Thyroid gland (tissue), 4 donors: ENCODE results near the gene NAV3. TPM values are rescaled to one million over a fixed set of nuclear protein-coding genes. Genes with fewer than 3 reads are reported as not detected.

Source experiments
- DNase-seq, 2 donors: peaks; one replicate each; pipeline ENCODE4 v3.0.0-alpha.2; 2019
- H3K27ac ChIP-seq, 3 donors: fragments of 200-600 bp; sonication (generic); 1 replicate in 2 of 3; 2 replicates in 1 of 3; pipeline ENCODE4 v1.5.1; 2016 to 2019; ENCODE audit warnings: mild to moderate bottlenecking in 1 of 3, moderate library complexity in 1 of 3
- H3K27me3 ChIP-seq: fragments of 200-600 bp; sonication (generic); one replicate; pipeline ENCODE4 v1.5.1; 2019
- H3K36me3 ChIP-seq, 2 donors: fragments of 200-600 bp; sonication (generic); one replicate each; pipeline ENCODE4 v1.5.1; 2016 to 2019
- H3K4me1 ChIP-seq, 2 donors: fragments of 200-600 bp; sonication (generic); one replicate each; pipeline ENCODE4 v1.5.1; 2017 to 2019
- H3K4me3 ChIP-seq, 3 donors: fragments of 200-600 bp; sonication (generic); replicated peaks in 1 of 3; 1 replicate in 2 of 3; 2 replicates in 1 of 3; pipeline ENCODE4 v1.5.1; 2016; ENCODE audit warnings: mild to moderate bottlenecking in 1 of 3
- H3K9me3 ChIP-seq: fragments of 200-600 bp; sonication (generic); one replicate; pipeline ENCODE4 v1.5.1; 2017
- POLR2A ChIP-seq, 2 donors: fragments of 450-650 bp; IDR thresholded peaks; one replicate each; pipeline ENCODE4 v1.6.1; 2017; ENCODE audit warnings: antibody characterized with exemption in 2 of 2, mild to moderate bottlenecking in 2 of 2, moderate library complexity in 1 of 2
- WGBS, 2 donors: methylation state at CpG; one replicate each; pipeline ENCODE4 v1.1.5; 2017; 5-methylcytosine and 5-hydroxymethylcytosine counted together
- intact Hi-C: fragments of 100-400 bp; cut with DNase I; formaldehyde crosslinking; loops from one replicate; pipeline ENCODE4 v1.15.1; 2023
- total RNA-seq, 4 donors: library from RNA; depleted of rRNA; stranded (reverse); fragments of >200 nt; gene quantifications; one replicate each; pipeline ENCODE4 v1.2.3, GENCODE V29; 2016
- TF ChIP-seq, protein P1 (sequence below), 6 experiments: fragments of 200-600 bp in 3 of 6; fragments of 450-650 bp in 3 of 6; sonication (generic) in 3 of 6; IDR thresholded peaks; one replicate each; pipeline ENCODE4 v1.5.1; 2016 to 2019; ENCODE audit warnings: antibody characterized with exemption in 6 of 6, mild to moderate bottlenecking in 2 of 6, inconsistent platforms in 1 of 6, moderate library complexity in 1 of 6

Gene NAV3
- total RNA-seq, 4 donors from 2014 or later, result 5.7 to 21.9 (median 7.6) TPM

DNA sequence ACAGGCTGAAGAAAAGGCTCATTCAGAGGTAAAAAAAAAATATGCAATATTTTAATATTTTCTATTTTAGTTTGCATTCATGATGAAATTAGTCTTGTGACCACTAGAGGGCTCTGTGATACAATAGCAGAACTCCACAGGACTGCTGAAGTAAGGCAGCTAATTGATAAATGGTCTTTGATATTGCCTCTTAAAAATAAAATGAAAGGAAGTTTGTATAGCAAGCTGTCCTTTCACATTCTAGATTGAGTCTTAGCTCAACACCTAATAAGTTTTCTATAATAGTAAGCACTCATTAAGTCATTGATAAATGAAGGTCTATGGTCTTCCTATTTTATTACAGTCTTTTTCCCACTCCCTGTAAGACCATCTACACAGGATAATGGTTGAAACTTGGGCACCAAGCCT lies 315.7 kb downstream of the NAV3 start:
- no peak for TF ChIP-seq POLR2A (IDR thresholded peaks at IDR 0.05)
- TF ChIP-seq, protein P1, sequence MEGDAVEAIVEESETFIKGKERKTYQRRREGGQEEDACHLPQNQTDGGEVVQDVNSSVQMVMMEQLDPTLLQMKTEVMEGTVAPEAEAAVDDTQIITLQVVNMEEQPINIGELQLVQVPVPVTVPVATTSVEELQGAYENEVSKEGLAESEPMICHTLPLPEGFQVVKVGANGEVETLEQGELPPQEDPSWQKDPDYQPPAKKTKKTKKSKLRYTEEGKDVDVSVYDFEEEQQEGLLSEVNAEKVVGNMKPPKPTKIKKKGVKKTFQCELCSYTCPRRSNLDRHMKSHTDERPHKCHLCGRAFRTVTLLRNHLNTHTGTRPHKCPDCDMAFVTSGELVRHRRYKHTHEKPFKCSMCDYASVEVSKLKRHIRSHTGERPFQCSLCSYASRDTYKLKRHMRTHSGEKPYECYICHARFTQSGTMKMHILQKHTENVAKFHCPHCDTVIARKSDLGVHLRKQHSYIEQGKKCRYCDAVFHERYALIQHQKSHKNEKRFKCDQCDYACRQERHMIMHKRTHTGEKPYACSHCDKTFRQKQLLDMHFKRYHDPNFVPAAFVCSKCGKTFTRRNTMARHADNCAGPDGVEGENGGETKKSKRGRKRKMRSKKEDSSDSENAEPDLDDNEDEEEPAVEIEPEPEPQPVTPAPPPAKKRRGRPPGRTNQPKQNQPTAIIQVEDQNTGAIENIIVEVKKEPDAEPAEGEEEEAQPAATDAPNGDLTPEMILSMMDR (IDR thresholded peaks at IDR 0.05), result peak; percentile 20 to 76 (median 46)
- H3K36me3 ChIP-seq, result no peaks in the 10 kb centered on the region
- no peaks in the 10 kb centered on the region for H3K27me3 ChIP-seq
- no peaks in the 10 kb centered on the region for H3K4me1 ChIP-seq
- H3K4me3 ChIP-seq, result no peak overlapping the region
- no peak for DNase-seq
- intact Hi-C loops, result no loop called here
- H3K9me3 ChIP-seq, result no peaks in the 10 kb centered on the region
- no peak overlapping the region for H3K27ac ChIP-seq

- TF ChIP-seq, protein P1 (IDR thresholded peaks at IDR 0.05), result no peak
- TF ChIP-seq POLR2A (IDR thresholded peaks at IDR 0.05), result no peak
- Histone ChIP-seq H3K27me3 (no peaks in the 10 kb centered on the region), H3K27ac (no peak overlapping the region), H3K36me3 (no peaks in the 10 kb centered on the region), H3K4me3 (no peak overlapping the region), H3K9me3 (no peaks in the 10 kb centered on the region), H3K4me1 (no peaks in the 10 kb centered on the region)
- intact Hi-C loops, result no loop called here
- WGBS, 2 donors, result 56 to 68% methylated on average over 2 of the region's 2 CpGs
- DNase-seq, result no peak
Measured at GRCh38 chr12:78149459-78149858, 318.8 kb downstream of the NAV3 start.

GRCh38 chr12:78155546-78155945 lies 324.9 kb downstream of the NAV3 start:
- TF ChIP-seq POLR2A (IDR thresholded peaks at IDR 0.05), result no peak
- TF ChIP-seq, protein P1 (IDR thresholded peaks at IDR 0.05), result no peak
- H3K27me3 ChIP-seq, result no peaks in the 10 kb centered on the region
- H3K36me3 ChIP-seq, result no peaks in the 10 kb centered on the region
- no peaks in the 10 kb centered on the region for H3K9me3 ChIP-seq
- intact Hi-C loops, result no loop called here
- WGBS, 2 donors, result 95 to 98% methylated on average over 1 of the region's 1 CpG
- no peak overlapping the region for H3K4me3 ChIP-seq
- H3K27ac ChIP-seq, result no peak overlapping the region
- no peaks in the 10 kb centered on the region for H3K4me1 ChIP-seq
- DNase-seq, result no peak

DNA sequence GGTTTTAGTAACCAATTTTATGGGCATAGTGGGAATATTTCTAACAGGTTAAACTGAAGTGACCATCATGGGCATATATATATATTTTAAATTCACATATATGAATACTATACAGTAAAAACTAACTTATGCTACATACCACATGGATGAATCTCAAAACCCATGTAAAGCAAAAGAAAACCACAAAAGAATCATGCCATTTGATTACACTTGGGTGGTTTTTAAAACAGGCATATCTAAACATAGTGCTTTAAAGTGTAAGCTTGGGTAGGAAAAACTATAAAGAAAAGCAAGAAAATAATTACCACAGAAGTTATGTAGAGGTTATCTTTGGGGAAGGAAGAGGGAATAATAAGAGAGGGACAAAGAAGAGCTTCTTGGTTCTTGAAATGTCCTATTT lies 326.1 kb downstream of the NAV3 start:
- no peak for TF ChIP-seq POLR2A (IDR thresholded peaks at IDR 0.05)
- TF ChIP-seq, protein P1 (IDR thresholded peaks at IDR 0.05), result no peak
- Histone ChIP-seq H3K36me3 (no peaks in the 10 kb centered on the region), H3K4me3 (no peak overlapping the region), H3K4me1 (no peaks in the 10 kb centered on the region), H3K27ac (no peak overlapping the region), H3K27me3 (no peaks in the 10 kb centered on the region), H3K9me3 (no peaks in the 10 kb centered on the region)
- intact Hi-C loops, result no loop called here
- DNase-seq, result no peak

DNA sequence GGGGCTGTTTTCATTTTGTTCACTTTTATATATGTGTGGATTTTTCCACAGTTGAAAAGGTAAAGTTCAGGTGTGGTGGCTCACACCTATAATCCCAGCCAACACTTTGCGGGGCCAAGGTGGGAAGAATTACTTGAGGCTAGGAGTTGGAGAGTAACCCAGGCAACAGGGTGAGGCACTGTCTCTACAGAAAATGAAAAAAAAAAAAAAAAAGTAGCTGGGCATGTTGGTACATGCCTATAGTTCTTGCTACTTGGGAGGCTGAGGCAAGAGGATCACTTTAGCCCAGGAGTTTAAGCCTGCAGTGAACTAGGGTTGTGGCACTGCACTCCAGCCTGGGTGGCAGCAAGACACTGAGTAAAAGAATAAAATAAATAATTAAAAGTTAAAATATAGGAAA lies 326.5 kb downstream of the NAV3 start:
- H3K27ac ChIP-seq, result no peak overlapping the region
- WGBS, 2 donors, result 94 to 100% methylated on average over 1 of the region's 1 CpG
- TF ChIP-seq POLR2A (IDR thresholded peaks at IDR 0.05), result no peak
- TF ChIP-seq, protein P1 (IDR thresholded peaks at IDR 0.05), result no peak
- intact Hi-C loops, result no loop called here
- no peak overlapping the region for H3K4me3 ChIP-seq
- H3K9me3 ChIP-seq, result no peaks in the 10 kb centered on the region
- no peak for DNase-seq
- no peaks in the 10 kb centered on the region for H3K4me1 ChIP-seq
- no peaks in the 10 kb centered on the region for H3K27me3 ChIP-seq
- H3K36me3 ChIP-seq, result no peaks in the 10 kb centered on the region
